OCI-LY1 (cell line): ENCODE data around the gene GPR180.

Experiments
- H2AFZ ChIP-seq: fragments of 200-600 bp; sonication (generic), shearing (Covaris generic); 2 replicates; pipeline ENCODE4 v1.6.0; 2014; ENCODE audit warnings: antibody characterized with exemption, mild to moderate bottlenecking, low read length
- H3F3A ChIP-seq: fragments of 200-600 bp; sonication (generic), shearing (Covaris generic); 2 replicates; pipeline ENCODE4 v1.6.0; 2014; ENCODE audit warnings: mild to moderate bottlenecking, antibody characterized with exemption, low read length, moderate library complexity; ENCODE audit not compliant: insufficient read depth
- H3K27ac ChIP-seq: fragments of 200-600 bp; sonication (generic); 2 replicates; pipeline ENCODE4 v1.5.1; 2014; ENCODE audit warnings: low read length, mixed run types, mild to moderate bottlenecking, low read depth; ENCODE audit not compliant: poor library complexity, severe bottlenecking
- H3K27me3 ChIP-seq: fragments of 200-600 bp; sonication (generic); 2 replicates; pipeline ENCODE4 v1.6.0; 2014; ENCODE audit warnings: antibody characterized with exemption, mild to moderate bottlenecking, low read length, moderate library complexity; ENCODE audit not compliant: insufficient read depth
- H3K36me3 ChIP-seq: fragments of 200-600 bp; sonication (generic); 2 replicates; pipeline ENCODE4 v1.6.1; 2014; ENCODE audit warnings: mild to moderate bottlenecking, antibody characterized with exemption, low read length, moderate library complexity, mixed read lengths; ENCODE audit not compliant: insufficient read depth
- H3K4me1 ChIP-seq: fragments of 200-600 bp; sonication (generic); 2 replicates; pipeline ENCODE4 v1.5.1; 2014; ENCODE audit warnings: mild to moderate bottlenecking, low read length, moderate library complexity; ENCODE audit not compliant: insufficient read depth, severe bottlenecking
- H3K4me2 ChIP-seq: fragments of 200-600 bp; sonication (generic), shearing (Covaris generic); 2 replicates; pipeline ENCODE4 v1.6.1; 2014; ENCODE audit warnings: low read length
- H3K4me3 ChIP-seq: fragments of 200-600 bp; sonication (generic); 2 replicates; pipeline ENCODE4 v1.5.1; 2014; ENCODE audit warnings: low read length, low read depth, mild to moderate bottlenecking, mixed read lengths; ENCODE audit not compliant: poor library complexity, severe bottlenecking
- H3K79me2 ChIP-seq: fragments of 200-600 bp; shearing (Covaris generic); 2 replicates; pipeline ENCODE4 v1.6.1; 2016; ENCODE audit warnings: mixed run types, low read length, mixed read lengths; ENCODE audit not compliant: insufficient read depth
- H3K9ac ChIP-seq: fragments of 200-600 bp; sonication (generic), shearing (Covaris generic); 2 replicates; pipeline ENCODE4 v1.6.1; 2014; ENCODE audit warnings: mild to moderate bottlenecking, low read length, mixed read lengths
- H3K9me2 ChIP-seq: fragments of 200-600 bp; sonication (generic), shearing (Covaris generic); 2 replicates; pipeline ENCODE4 v1.6.1; 2014; ENCODE audit warnings: low read depth, mild to moderate bottlenecking, low read length, mixed read lengths
- H3K9me3 ChIP-seq: fragments of 200-600 bp; shearing (Covaris generic); 2 replicates; pipeline ENCODE4 v1.6.1; 2014; ENCODE audit warnings: low read length, mixed read lengths
- H4K20me1 ChIP-seq: fragments of 200-600 bp; sonication (generic), shearing (Covaris generic); 2 replicates; pipeline ENCODE4 v1.6.0; 2016; ENCODE audit warnings: mild to moderate bottlenecking, low read length; ENCODE audit not compliant: insufficient read depth
- CTCF ChIP-seq: fragments of 200-600 bp; sonication (generic), shearing (Covaris generic); IDR thresholded peaks from 2 replicates; pipeline ENCODE4 v1.5.1; 2017; ENCODE audit warnings: mild to moderate bottlenecking, antibody characterized with exemption, low read length, moderate library complexity, mixed read lengths
- EZH2 ChIP-seq: fragments of 200-600 bp; sonication (generic), shearing (Covaris generic); IDR thresholded peaks from 2 replicates; pipeline ENCODE4 v1.8.0; 2017; ENCODE audit warnings: borderline replicate concordance, mixed run types, mild to moderate bottlenecking, antibody characterized with exemption, low read length, moderate library complexity, mixed read lengths

The GPR180 gene

GRCh38 chr13:94656176-94656575 lies 54.5 kb downstream of the GPR180 start:
- Histone ChIP-seq H3K79me2 (no peaks in the 10 kb centered on the region), H3K9ac (no peak overlapping the region), H4K20me1 (no peaks in the 10 kb centered on the region), H3K4me2 (no peak overlapping the region), H3K27ac (no peak overlapping the region), H2AFZ (no peak overlapping the region), H3K4me1 (no peaks in the 10 kb centered on the region), H3K4me3 (no peak overlapping the region), H3K9me3 (no peaks in the 10 kb centered on the region), H3K27me3 (no peaks in the 10 kb centered on the region), H3K36me3 (no peaks in the 10 kb centered on the region), H3F3A (no peaks in the 10 kb centered on the region), H3K9me2 (no peaks in the 10 kb centered on the region)
- no peak for TF ChIP-seq CTCF
- no peak for TF ChIP-seq EZH2

- no peaks in the 10 kb centered on the region for H3K27me3 ChIP-seq
- H3K9me3 ChIP-seq: no peaks in the 10 kb centered on the region
- H3K9me2 ChIP-seq: no peaks in the 10 kb centered on the region
- no peak overlapping the region for H3K4me3 ChIP-seq
- no peak for TF ChIP-seq CTCF
- TF ChIP-seq EZH2: no peak
- no peak overlapping the region for H3K27ac ChIP-seq
- no peak overlapping the region for H2AFZ ChIP-seq
- H3F3A ChIP-seq: no peaks in the 10 kb centered on the region
- H3K36me3 ChIP-seq: no peaks in the 10 kb centered on the region
- no peak overlapping the region for H3K9ac ChIP-seq
- no peak overlapping the region for H3K4me2 ChIP-seq
- no peaks in the 10 kb centered on the region for H4K20me1 ChIP-seq
- H3K79me2 ChIP-seq: no peaks in the 10 kb centered on the region
- H3K4me1 ChIP-seq: no peaks in the 10 kb centered on the region
Measured at GRCh38 chr13:94656766-94657165, 55.1 kb downstream of the GPR180 start.

GRCh38 chr13:94657167-94657566 lies 55.5 kb downstream of the GPR180 start:
- no peaks in the 10 kb centered on the region for H3K9me2 ChIP-seq
- no peak overlapping the region for H3K4me2 ChIP-seq
- no peak for TF ChIP-seq EZH2
- TF ChIP-seq CTCF: no peak
- no peaks in the 10 kb centered on the region for H4K20me1 ChIP-seq
- no peak overlapping the region for H2AFZ ChIP-seq
- no peaks in the 10 kb centered on the region for H3K4me1 ChIP-seq
- no peaks in the 10 kb centered on the region for H3F3A ChIP-seq
- H3K9me3 ChIP-seq: no peaks in the 10 kb centered on the region
- no peaks in the 10 kb centered on the region for H3K79me2 ChIP-seq
- no peak overlapping the region for H3K9ac ChIP-seq
- no peaks in the 10 kb centered on the region for H3K27me3 ChIP-seq
- H3K4me3 ChIP-seq: no peak overlapping the region
- no peak overlapping the region for H3K27ac ChIP-seq
- H3K36me3 ChIP-seq: no peaks in the 10 kb centered on the region
